ENCODE measurements around the gene IMPDH2.
A peak's percentile ranks its signal among the peaks of the same experiment; 100 is the strongest.

IMPDH2 gene

DNA sequence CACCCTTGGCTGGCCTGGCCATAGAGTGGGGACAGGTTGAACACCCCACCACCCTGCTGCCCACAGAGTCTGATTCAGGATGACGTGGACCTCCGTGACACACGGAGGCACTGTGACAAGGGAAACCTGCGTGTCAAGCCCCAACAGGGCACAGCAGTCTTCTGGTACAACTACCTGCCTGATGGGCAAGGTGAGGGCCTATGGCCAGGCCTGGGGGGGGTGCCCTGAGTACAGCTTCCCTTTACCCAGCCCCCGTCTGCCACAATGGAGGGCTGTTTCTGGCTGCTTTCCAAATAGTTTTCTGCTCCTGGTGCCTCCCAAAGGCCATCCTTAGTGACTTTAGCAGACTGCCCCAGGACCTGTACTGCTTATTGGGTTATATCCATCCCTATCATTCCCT lies 23.2 kb downstream of the IMPDH2 start:
- Histone ChIP-seq H3K27ac (ENCODE audit: low read depth, low read length, severe bottlenecking) (no peak overlapping the region), H3K4me3 (ENCODE audit: extremely low read depth, insufficient read depth, low read length, poor library complexity, severe bottlenecking) (peak overlapping the region; percentile 98), H3K4me1 (ENCODE audit: control insufficient read depth, insufficient read depth, low read length, poor library complexity, severe bottlenecking) (peaks cover 14% of the 10 kb centered on the region), H3K9me3 (ENCODE audit: control insufficient read depth, low read length) (no peaks in the 10 kb centered on the region), H3K36me3 (ENCODE audit: control insufficient read depth, insufficient read depth, low read length) (peaks cover 14% of the 10 kb centered on the region)
- WGBS, 2 experiments (ENCODE audit: insufficient coverage in 2 of 2), result 96% methylated on average over 3 to 5 of the region's 5 CpGs

DNA sequence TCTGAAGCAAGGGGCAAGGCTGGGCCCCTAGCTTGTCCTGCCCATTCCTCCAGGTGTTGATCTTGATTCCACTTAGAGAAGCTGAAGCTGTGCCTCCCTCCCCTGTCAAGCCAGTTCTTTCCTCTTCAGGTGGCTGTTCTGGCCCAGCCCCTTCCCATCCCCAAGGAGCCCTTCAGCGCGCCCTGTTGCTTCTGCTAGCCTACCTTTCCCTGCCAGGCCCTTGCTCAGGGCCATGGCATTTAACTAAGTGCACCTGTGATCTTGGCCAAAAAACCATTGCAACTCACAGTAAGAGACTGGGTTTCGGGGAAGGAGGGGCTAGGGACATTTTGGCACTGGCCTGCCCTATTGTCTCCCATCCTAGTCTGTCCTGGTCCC lies 23.9 kb downstream of the IMPDH2 start:
- no peak overlapping the region for H3K4me3 ChIP-seq (ENCODE audit: extremely low read depth, insufficient read depth, low read length, poor library complexity, severe bottlenecking)
- H3K27ac ChIP-seq (ENCODE audit: low read depth, low read length, severe bottlenecking), result no peak overlapping the region
- H3K4me1 ChIP-seq (ENCODE audit: control insufficient read depth, insufficient read depth, low read length, poor library complexity, severe bottlenecking), result peaks cover 14% of the 10 kb centered on the region
- WGBS, 2 experiments (ENCODE audit: insufficient coverage in 2 of 2), result 94 to 100% methylated on average over 3 of the region's 3 CpGs
- peaks cover 13% of the 10 kb centered on the region for H3K36me3 ChIP-seq (ENCODE audit: control insufficient read depth, insufficient read depth, low read length)
- H3K9me3 ChIP-seq (ENCODE audit: control insufficient read depth, low read length), result no peaks in the 10 kb centered on the region

DNA sequence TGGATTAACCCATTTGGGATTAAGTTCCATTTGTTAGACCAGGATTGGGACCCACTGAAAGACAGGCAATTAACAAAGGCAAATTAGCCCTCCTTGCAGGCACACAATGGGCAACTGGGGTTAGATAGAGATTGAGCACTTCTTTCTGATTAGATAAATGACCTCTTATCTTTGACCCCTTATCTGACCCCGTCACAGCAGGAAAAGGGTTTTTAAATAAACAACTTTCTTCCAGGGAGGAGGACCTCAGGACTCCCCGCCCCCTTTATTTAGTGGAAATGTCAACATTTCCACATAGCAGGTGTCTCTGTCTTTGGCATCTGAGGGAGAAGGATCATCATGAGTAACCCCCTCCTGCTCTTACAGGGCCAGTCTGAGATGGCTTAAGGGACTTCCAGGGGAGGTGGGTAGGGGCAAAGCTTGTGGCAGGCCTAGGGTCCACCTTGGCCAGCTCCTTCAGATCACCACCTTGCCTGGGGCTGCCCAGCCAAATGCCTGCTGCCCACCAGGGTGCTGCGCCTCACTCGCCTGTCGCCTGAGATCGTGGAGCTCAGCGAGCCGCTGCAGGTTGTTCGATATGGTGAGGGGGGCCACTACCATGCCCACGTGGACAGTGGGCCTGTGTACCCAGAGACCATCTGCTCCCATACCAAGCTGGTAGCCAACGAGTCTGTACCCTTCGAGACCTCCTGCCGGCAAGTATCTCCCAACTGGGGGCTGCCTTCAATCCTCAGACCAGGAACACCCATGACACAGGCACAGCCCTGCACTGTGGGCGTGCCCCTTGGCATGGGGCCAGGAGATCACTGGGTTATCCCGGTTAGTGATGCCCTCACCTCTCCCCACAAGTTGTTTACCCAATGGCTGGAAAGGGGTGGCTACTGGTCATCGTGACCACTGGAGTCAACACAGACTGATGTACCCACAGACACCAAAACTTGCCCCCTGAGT lies 24.6 kb downstream of the IMPDH2 start:
- Histone ChIP-seq H3K4me3 (ENCODE audit: extremely low read depth, insufficient read depth, low read length, poor library complexity, severe bottlenecking) (no peak overlapping the region), H3K36me3 (ENCODE audit: control insufficient read depth, insufficient read depth, low read length) (peaks cover 7% of the 10 kb centered on the region), H3K4me1 (ENCODE audit: control insufficient read depth, insufficient read depth, low read length, poor library complexity, severe bottlenecking) (peaks cover 14% of the 10 kb centered on the region), H3K27ac (ENCODE audit: low read depth, low read length, severe bottlenecking) (no peak overlapping the region), H3K9me3 (ENCODE audit: control insufficient read depth, low read length) (no peaks in the 10 kb centered on the region)
- 87 to 96% methylated on average over 12 to 14 of the region's 16 CpGs for WGBS, 2 experiments (ENCODE audit: insufficient coverage in 2 of 2)

DNA sequence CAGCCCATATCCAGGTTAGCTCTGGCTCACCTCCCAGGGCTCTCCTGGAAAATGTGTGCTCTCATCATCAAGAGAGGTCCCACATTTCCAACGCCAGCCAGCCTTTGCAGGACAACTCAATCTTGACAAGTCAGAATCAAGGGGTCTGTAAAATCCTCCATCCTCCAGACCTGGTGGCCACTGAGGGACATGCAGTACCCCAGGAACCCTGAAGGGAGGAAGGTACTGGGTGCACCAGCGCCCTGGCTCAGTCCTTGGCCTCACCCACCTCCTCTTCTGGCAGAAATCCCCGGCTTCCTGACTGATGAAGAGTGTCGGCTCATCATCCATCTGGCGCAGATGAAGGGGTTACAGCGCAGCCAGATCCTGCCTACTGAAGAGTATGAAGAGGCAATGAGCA lies 28.0 kb downstream of the IMPDH2 start:
- 90 to 100% methylated on average over 6 of the region's 6 CpGs for WGBS, 2 experiments (ENCODE audit: insufficient coverage in 2 of 2)
- peaks cover 6% of the 10 kb centered on the region for H3K4me1 ChIP-seq (ENCODE audit: control insufficient read depth, insufficient read depth, low read length, poor library complexity, severe bottlenecking)
- no peak overlapping the region for H3K27ac ChIP-seq (ENCODE audit: low read depth, low read length, severe bottlenecking)
- H3K4me3 ChIP-seq (ENCODE audit: extremely low read depth, insufficient read depth, low read length, poor library complexity, severe bottlenecking), result no peak overlapping the region
- no peaks in the 10 kb centered on the region for H3K9me3 ChIP-seq (ENCODE audit: control insufficient read depth, low read length)
- H3K36me3 ChIP-seq (ENCODE audit: control insufficient read depth, insufficient read depth, low read length), result peaks cover 4% of the 10 kb centered on the region

DNA sequence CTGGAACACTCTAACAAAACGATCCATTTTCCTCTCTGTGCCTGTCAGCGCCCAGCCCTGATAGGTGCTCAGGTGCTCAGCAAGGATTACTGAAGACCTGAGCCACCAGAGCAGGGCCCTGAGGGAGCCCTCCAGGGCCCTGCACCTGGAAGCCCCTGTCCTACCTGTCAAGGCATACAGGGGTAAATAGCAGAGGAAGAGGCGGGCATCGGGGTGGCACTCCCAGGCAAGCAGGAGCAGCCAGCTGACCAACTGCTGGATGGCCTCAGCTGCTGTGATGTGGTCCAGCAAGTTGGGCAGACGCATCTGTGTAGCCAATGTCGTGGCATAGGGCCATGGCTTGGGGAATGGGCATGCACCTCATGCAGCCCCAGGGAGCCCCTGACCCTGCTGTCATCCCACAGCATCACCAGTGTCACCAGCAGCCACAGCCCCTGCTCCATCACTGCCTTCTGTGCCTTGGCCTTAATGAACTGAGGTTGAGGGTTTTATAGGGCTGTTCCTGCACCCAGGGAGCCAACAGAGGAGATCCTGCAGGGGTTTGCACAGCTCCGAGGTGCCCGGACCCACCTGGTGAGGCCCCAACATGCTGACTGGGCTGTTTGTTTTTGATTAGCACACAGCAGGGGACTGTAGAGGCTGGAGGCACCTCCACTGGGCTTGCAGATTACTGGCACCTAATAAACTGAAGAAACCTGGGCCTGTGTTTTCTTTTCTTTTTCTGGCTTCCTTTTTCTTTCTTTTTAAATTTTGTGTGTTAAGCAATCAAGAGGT lies 29.9 kb downstream of the IMPDH2 start:
- Histone ChIP-seq H3K36me3 (ENCODE audit: control insufficient read depth, insufficient read depth, low read length) (peaks cover 12% of the 10 kb centered on the region), H3K4me1 (ENCODE audit: control insufficient read depth, insufficient read depth, low read length, poor library complexity, severe bottlenecking) (peaks cover 3% of the 10 kb centered on the region), H3K9me3 (ENCODE audit: control insufficient read depth, low read length) (no peaks in the 10 kb centered on the region), H3K27ac (ENCODE audit: low read depth, low read length, severe bottlenecking) (no peak overlapping the region), H3K4me3 (ENCODE audit: extremely low read depth, insufficient read depth, low read length, poor library complexity, severe bottlenecking) (no peak overlapping the region)
- 83 to 94% methylated on average over 6 to 8 of the region's 8 CpGs for WGBS, 2 experiments (ENCODE audit: insufficient coverage in 2 of 2)

DNA sequence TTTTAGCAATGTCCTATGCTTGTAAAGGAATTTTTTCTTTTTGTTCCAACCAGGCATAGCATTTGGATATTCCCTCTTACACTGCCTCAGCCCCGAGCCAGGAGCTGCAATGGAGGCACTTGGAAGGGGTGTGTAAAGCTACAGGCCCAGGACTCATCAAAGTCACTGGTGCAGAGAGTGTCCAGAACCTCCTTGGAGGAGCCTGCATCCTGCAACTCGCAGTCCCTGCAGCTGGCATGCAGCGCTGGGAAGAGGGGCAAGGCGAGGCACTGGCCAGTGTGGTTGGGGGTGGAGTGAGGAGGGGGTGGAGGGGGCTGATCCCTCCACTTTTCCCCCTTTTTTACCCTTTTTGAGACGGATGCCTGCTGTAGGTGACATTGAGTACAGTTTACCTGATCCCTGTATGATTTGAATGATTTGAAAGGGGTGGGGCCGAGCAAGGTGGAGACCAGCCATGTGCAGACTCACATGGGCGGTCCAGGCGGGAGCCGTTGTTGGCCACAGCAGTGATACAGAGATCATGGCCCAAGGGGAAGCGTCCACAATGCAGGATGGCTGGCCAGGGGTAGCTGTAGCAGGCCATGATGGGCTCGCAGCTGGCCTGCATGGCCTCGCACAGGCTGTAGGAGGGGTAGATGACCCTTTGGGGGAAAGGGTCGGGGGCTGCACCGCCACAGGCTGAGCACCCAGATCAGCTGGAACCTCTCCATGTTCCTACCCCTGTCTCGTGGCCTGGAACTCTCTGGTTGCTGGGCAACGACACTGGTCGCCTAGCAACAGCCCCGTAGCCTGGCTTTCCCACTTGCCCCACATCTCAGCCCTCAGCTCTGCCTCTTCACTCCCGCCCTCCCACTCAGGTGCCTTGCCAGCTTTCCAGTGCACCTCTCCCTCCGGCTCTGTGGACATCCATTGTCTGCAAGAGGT lies 31.2 kb downstream of the IMPDH2 start:
- peaks cover 3% of the 10 kb centered on the region for H3K4me1 ChIP-seq (ENCODE audit: control insufficient read depth, insufficient read depth, low read length, poor library complexity, severe bottlenecking)
- H3K9me3 ChIP-seq (ENCODE audit: control insufficient read depth, low read length), result no peaks in the 10 kb centered on the region
- no peak overlapping the region for H3K27ac ChIP-seq (ENCODE audit: low read depth, low read length, severe bottlenecking)
- H3K4me3 ChIP-seq (ENCODE audit: extremely low read depth, insufficient read depth, low read length, poor library complexity, severe bottlenecking), result no peak overlapping the region
- peaks cover 15% of the 10 kb centered on the region for H3K36me3 ChIP-seq (ENCODE audit: control insufficient read depth, insufficient read depth, low read length)
- WGBS, 2 experiments (ENCODE audit: insufficient coverage in 2 of 2), result 84 to 89% methylated on average over 15 of the region's 20 CpGs

DNA sequence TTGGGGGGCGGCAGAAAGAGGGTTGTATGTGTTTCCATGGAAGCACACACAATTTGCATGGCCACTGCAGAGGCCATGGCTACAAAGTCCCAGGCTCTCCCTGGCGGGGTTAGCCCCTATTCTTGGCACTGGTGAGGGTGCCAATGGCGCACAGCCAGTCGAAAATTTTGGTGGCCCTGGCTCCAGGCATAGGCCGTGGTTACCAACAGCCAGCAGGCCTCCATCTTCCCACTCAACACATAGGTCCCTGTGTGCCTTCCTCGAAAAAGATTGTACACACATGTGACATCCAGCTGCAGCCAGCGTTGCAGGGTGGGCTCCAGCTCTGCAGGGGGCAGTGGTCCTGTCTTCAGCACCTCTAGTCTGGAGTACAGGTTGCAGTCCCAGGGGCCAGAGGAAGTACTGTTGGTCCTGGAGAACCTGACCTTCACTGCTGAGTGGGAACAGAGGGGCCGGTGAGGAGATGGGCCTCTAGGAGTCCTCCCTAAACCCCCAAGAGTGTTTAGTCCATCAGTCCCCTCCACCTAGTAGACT lies 32.0 kb downstream of the IMPDH2 start:
- no peaks in the 10 kb centered on the region for H3K9me3 ChIP-seq (ENCODE audit: control insufficient read depth, low read length)

DNA sequence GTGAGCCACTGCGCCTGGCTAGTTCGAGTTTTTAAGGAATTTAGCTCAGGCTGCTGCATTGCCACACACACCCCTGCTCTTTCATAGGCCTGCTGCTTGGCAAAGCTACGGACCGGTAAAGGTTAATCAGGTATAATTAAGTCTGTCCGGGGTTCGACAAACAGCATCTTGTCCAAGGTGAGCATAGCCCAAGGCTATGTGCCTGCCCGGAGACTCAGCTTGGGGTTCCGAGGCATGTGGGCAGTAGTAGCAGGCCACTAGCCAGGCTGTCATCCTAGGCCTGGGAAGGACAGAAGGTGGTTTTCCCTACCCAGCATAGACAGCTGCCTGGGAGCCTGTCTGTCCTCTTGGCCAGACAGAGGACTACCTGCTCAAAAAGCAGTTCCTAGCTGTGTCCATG lies 32.6 kb downstream of the IMPDH2 start:
- 96 to 99% methylated on average over 8 of the region's 8 CpGs for WGBS, 2 experiments (ENCODE audit: insufficient coverage in 2 of 2)
- peaks cover 15% of the 10 kb centered on the region for H3K36me3 ChIP-seq (ENCODE audit: control insufficient read depth, insufficient read depth, low read length)
- peaks cover 3% of the 10 kb centered on the region for H3K4me1 ChIP-seq (ENCODE audit: control insufficient read depth, insufficient read depth, low read length, poor library complexity, severe bottlenecking)
- no peak overlapping the region for H3K27ac ChIP-seq (ENCODE audit: low read depth, low read length, severe bottlenecking)
- H3K4me3 ChIP-seq (ENCODE audit: extremely low read depth, insufficient read depth, low read length, poor library complexity, severe bottlenecking), result no peak overlapping the region
- no peaks in the 10 kb centered on the region for H3K9me3 ChIP-seq (ENCODE audit: control insufficient read depth, low read length)

More for the DNA sequence above, 32.0 kb downstream of the IMPDH2 start:
- Histone ChIP-seq H3K4me1 (ENCODE audit: control insufficient read depth, insufficient read depth, low read length, poor library complexity, severe bottlenecking) (peaks cover 3% of the 10 kb centered on the region), H3K4me3 (ENCODE audit: extremely low read depth, insufficient read depth, low read length, poor library complexity, severe bottlenecking) (no peak overlapping the region), H3K27ac (ENCODE audit: low read depth, low read length, severe bottlenecking) (no peak overlapping the region), H3K36me3 (ENCODE audit: control insufficient read depth, insufficient read depth, low read length) (peaks cover 15% of the 10 kb centered on the region)
- WGBS, 2 experiments (ENCODE audit: insufficient coverage in 2 of 2), result 91 to 95% methylated on average over 7 to 8 of the region's 8 CpGs

DNA sequence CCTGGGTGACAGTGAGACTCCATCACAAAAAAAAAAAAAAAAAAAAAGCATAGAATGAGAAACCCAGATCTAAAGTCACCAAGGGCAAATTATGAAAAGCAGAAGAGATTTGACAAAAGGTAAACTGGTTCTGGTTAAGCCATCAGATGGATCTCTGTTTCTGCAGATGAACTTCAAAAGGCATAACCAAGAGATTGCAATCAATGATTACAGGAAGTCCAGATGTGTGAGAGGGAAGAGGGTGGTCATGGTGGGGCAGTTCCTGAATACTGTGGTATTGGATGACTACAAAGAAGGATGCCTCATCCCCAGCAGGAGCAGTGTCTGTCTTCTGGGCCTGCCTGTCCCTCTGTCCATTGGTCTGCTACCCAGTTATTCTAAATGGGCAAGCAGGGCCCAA lies 35.4 kb downstream of the IMPDH2 start:
- Histone ChIP-seq H3K4me1 (ENCODE audit: control insufficient read depth, insufficient read depth, low read length, poor library complexity, severe bottlenecking) (peaks cover 3% of the 10 kb centered on the region), H3K36me3 (ENCODE audit: control insufficient read depth, insufficient read depth, low read length) (peaks cover 15% of the 10 kb centered on the region), H3K27ac (ENCODE audit: low read depth, low read length, severe bottlenecking) (no peak overlapping the region), H3K9me3 (ENCODE audit: control insufficient read depth, low read length) (no peaks in the 10 kb centered on the region), H3K4me3 (ENCODE audit: extremely low read depth, insufficient read depth, low read length, poor library complexity, severe bottlenecking) (no peak overlapping the region)
